IPS DF 6.9 (cell line): ENCODE measurements around the gene DMWD.
A peak's percentile ranks its signal among the peaks of the same experiment; 100 is the strongest.

Experiments used
- DNase-seq: peaks from one replicate; pipeline ENCODE4 v3.0.0-alpha.2; 2013; ENCODE audit warnings: low read depth, low spot score
- H3K27ac ChIP-seq: one replicate; pipeline ENCODE4 v1.5.1; 2013; ENCODE audit warnings: low read length, control low read depth
- H3K27me3 ChIP-seq: 2 replicates; pipeline ENCODE4 v1.6.1; 2013; ENCODE audit warnings: mild to moderate bottlenecking, low read length; ENCODE audit not compliant: control insufficient read depth, insufficient read depth
- H3K36me3 ChIP-seq: 2 replicates; pipeline ENCODE4 v1.6.1; 2013; ENCODE audit warnings: low read length; ENCODE audit not compliant: control insufficient read depth, insufficient read depth
- H3K4me1 ChIP-seq: 2 replicates; pipeline ENCODE4 v1.6.1; 2013; ENCODE audit warnings: low read length; ENCODE audit not compliant: control insufficient read depth, insufficient read depth
- H3K4me3 ChIP-seq: 2 replicates; pipeline ENCODE4 v1.5.1; 2013; ENCODE audit warnings: mild to moderate bottlenecking, low read length
- H3K9me3 ChIP-seq: 2 replicates; pipeline ENCODE4 v1.6.1; 2013; ENCODE audit warnings: low read length, inconsistent platforms; ENCODE audit not compliant: control insufficient read depth, insufficient read depth
- WGBS: extraction: QIAGEN DNeasy Blood & Tissue Kit; methylation state at CpG from one replicate; pipeline ENCODE4 v1.1.7; 2013; ENCODE audit warnings: mixed read lengths, missing lambda C conversion rate; ENCODE audit not compliant: insufficient read length, insufficient coverage; 5-methylcytosine and 5-hydroxymethylcytosine counted together

Gene DMWD, protein sequence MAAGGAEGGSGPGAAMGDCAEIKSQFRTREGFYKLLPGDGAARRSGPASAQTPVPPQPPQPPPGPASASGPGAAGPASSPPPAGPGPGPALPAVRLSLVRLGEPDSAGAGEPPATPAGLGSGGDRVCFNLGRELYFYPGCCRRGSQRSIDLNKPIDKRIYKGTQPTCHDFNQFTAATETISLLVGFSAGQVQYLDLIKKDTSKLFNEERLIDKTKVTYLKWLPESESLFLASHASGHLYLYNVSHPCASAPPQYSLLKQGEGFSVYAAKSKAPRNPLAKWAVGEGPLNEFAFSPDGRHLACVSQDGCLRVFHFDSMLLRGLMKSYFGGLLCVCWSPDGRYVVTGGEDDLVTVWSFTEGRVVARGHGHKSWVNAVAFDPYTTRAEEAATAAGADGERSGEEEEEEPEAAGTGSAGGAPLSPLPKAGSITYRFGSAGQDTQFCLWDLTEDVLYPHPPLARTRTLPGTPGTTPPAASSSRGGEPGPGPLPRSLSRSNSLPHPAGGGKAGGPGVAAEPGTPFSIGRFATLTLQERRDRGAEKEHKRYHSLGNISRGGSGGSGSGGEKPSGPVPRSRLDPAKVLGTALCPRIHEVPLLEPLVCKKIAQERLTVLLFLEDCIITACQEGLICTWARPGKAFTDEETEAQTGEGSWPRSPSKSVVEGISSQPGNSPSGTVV

GRCh38 chr19:45792470-45793177 is at the start of gene DMWD:
Gene DMWD, minus strand, starts transcription at chr19:45792845. Its CDS starts 89 bp downstream, at chr19:45792756.
- Histone ChIP-seq H3K36me3 (peaks cover 13% of the 10 kb centered on the region), H3K9me3 (no peaks in the 10 kb centered on the region), H3K4me1 (no peaks in the 10 kb centered on the region), H3K4me3 (peak within 1 kb of the TSS; percentile 95), H3K27me3 (no peaks in the 10 kb centered on the region), H3K27ac (no peak within 1 kb of the TSS)
- no CpG with 5 or more reads among the region's 86 CpGs for WGBS
- DNase-seq = peak; percentile 100

DNA sequence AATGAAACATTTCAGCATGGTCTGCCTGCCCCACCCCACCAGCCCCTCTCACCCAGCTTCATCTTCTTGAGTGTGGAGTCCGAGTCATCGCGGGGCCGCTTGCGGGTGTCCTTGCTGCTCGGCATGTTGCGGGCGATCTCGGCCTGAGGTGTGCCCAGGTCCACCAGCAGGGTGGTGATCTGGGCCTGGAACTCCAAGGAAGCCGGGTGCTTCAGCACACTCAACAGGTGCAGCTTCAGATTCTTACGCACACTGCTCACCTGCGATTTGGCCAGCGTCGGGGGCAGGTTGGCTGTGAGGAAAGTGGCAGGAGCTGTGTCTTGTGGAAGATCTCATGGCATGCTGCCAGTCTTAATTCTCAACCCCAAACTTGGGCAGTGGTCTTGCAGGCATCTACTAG is 49.6 kb upstream of the DMWD start:
- Histone ChIP-seq H3K36me3 (peaks cover 32% of the 10 kb centered on the region), H3K4me3 (no peak overlapping the region), H3K4me1 (no peaks in the 10 kb centered on the region), H3K27ac (no peak overlapping the region), H3K9me3 (no peaks in the 10 kb centered on the region), H3K27me3 (no peaks in the 10 kb centered on the region)
- WGBS = no CpG with 5 or more reads among the region's 14 CpGs
- DNase-seq = no peak

GRCh38 chr19:45834970-45835369 is 42.3 kb upstream of the DMWD start:
- H3K4me1 ChIP-seq = no peaks in the 10 kb centered on the region; the same call in 1 of the 2 replicates
- H3K27ac ChIP-seq = no peak overlapping the region
- no peak overlapping the region for H3K4me3 ChIP-seq
- WGBS = no CpG with 5 or more reads among the region's 7 CpGs
- no peaks in the 10 kb centered on the region for H3K9me3 ChIP-seq
- no peaks in the 10 kb centered on the region for H3K27me3 ChIP-seq
- no peak for DNase-seq
- H3K36me3 ChIP-seq = peaks cover 32% of the 10 kb centered on the region

GRCh38 chr19:45828945-45829344 is 36.3 kb upstream of the DMWD start:
- no peak for DNase-seq
- no CpG with 5 or more reads among the region's 16 CpGs for WGBS

GRCh38 chr19:45828523-45828922 is 35.9 kb upstream of the DMWD start:
- Histone ChIP-seq H3K27ac (no peak overlapping the region), H3K4me1 (no peaks in the 10 kb centered on the region; the same call in 1 of the 2 replicates), H3K9me3 (no peaks in the 10 kb centered on the region), H3K27me3 (no peaks in the 10 kb centered on the region), H3K4me3 (no peak overlapping the region), H3K36me3 (peaks cover 57% of the 10 kb centered on the region)
- DNase-seq = no peak
- WGBS = no CpG with 5 or more reads among the region's 9 CpGs

More at GRCh38 chr19:45828945-45829344, 36.3 kb upstream of the DMWD start:
- H3K9me3 ChIP-seq = no peaks in the 10 kb centered on the region
- H3K4me3 ChIP-seq = no peak overlapping the region
- no peak overlapping the region for H3K27ac ChIP-seq
- peaks cover 57% of the 10 kb centered on the region for H3K36me3 ChIP-seq
- no peaks in the 10 kb centered on the region for H3K27me3 ChIP-seq
- H3K4me1 ChIP-seq = no peaks in the 10 kb centered on the region; the same call in 1 of the 2 replicates

DNA sequence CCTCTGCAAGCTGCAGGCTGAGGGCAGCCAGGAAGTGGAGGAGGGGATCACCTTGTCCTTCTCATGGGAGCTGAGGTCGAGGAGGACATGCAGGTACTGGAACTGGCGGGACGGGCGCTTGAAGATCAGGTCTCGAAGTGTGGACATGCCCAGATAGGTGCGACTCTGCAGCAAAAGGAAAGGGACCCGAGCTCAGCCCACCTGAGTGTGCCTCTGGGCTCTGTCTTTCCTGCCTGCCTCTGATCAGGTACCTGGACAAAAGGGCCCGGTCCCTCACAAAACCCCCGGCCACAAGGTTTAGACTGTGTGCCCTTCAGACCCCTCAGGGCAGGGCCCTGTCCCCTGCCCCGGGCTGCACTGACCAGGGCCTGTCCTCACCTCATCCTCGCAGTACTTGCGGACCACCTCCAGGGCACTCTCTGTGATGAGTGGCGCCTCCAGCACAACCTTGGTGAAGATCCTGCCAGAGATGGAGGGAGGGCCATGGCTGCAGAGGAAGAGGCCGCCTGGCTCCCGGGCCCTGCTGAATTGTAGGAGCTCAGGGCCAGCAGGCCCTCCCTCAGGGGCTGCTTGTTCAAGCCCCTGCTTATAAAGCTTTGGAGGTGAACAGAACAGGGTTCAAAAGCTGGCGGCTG is 34.9 kb upstream of the DMWD start:
- no peak for DNase-seq
- Histone ChIP-seq H3K9me3 (no peaks in the 10 kb centered on the region), H3K36me3 (peaks cover 63% of the 10 kb centered on the region), H3K4me3 (no peak overlapping the region), H3K27me3 (no peaks in the 10 kb centered on the region), H3K4me1 (no peaks in the 10 kb centered on the region; the same call in 1 of the 2 replicates), H3K27ac (no peak overlapping the region)
- WGBS = no CpG with 5 or more reads among the region's 16 CpGs

DNA sequence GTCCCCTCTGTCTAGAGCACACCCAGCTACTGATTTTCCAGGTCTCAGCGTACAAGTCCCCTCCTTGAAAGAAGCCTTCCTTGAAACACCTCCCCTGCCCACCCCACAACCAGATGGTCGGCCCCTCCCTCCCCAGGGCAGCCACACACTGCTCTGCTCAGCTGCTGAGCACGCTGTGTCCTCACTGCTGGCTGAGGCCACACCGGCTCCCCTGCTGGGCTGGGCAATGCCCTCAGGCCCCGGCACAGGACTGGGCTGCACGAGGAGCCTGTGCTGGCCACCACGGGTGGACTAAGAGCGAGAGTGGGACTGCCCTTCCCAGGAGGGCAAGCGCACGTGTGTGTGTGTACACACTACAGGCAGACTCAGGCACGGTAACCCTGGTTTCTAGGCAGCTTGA is 34.3 kb upstream of the DMWD start:
- no peaks in the 10 kb centered on the region for H3K9me3 ChIP-seq
- DNase-seq = no peak
- H3K27ac ChIP-seq = no peak overlapping the region
- H3K4me1 ChIP-seq = no peaks in the 10 kb centered on the region; the same call in 1 of the 2 replicates
- no peaks in the 10 kb centered on the region for H3K27me3 ChIP-seq
- H3K36me3 ChIP-seq = peaks cover 60% of the 10 kb centered on the region
- WGBS = no CpG with 5 or more reads among the region's 11 CpGs
- H3K4me3 ChIP-seq = no peak overlapping the region

- H3K9me3 ChIP-seq = no peaks in the 10 kb centered on the region
- no peak for DNase-seq
- H3K4me3 ChIP-seq = no peak overlapping the region
- no CpG with 5 or more reads among the region's 22 CpGs for WGBS
- H3K27me3 ChIP-seq = no peaks in the 10 kb centered on the region
- peaks cover 54% of the 10 kb centered on the region for H3K36me3 ChIP-seq
- no peak overlapping the region for H3K27ac ChIP-seq
- no peaks in the 10 kb centered on the region; the same call in 1 of the 2 replicates for H3K4me1 ChIP-seq
Observed at GRCh38 chr19:45825917-45826893, 33.6 kb upstream of the DMWD start.

- no CpG with 5 or more reads among the region's 8 CpGs for WGBS
- no peaks in the 10 kb centered on the region for H3K27me3 ChIP-seq
- no peak for DNase-seq
- peaks cover 56% of the 10 kb centered on the region for H3K36me3 ChIP-seq
- no peaks in the 10 kb centered on the region for H3K9me3 ChIP-seq
- no peak overlapping the region for H3K4me3 ChIP-seq
- H3K4me1 ChIP-seq = no peaks in the 10 kb centered on the region; the same call in 1 of the 2 replicates
- no peak overlapping the region for H3K27ac ChIP-seq
Observed at GRCh38 chr19:45825263-45825605, 32.6 kb upstream of the DMWD start.
